Activated naive CD8-positive, alpha-beta T cell treated with anti-CD3 and anti-CD28 coated beads, Interleukin-2, amount 10 ng/mL, durations not matched to agents 7 days and 5 days (primary cell): Measurements from ENCODE around the gene MEIOSIN. TPM values are rescaled to one million over a fixed set of nuclear protein-coding genes. Genes with fewer than 3 reads are reported as not detected.
"Not testable (repeated sequence)": the region's sequence is repeated elsewhere in the genome, so short reads cannot be mapped to it uniquely, and the experiment has no call there.

ENCODE experiments used
- ATAC-seq: fragments of 150-1000 bp; cut with Tn5 transposase; one replicate; pipeline ENCODE4 v1.10.0; 2021; ENCODE audit warnings: low read depth, moderate library complexity
- POLR2A ChIA-PET: fragments of 350-600 bp; sonication (Branson Sonifier 250); formaldehyde crosslinking; loops from one replicate; lab custom pipeline; 2021; ENCODE audit warnings: antibody characterized with exemption; lab: Charles Lee
- DNase-seq: peaks from one replicate; pipeline ENCODE4 v3.0.0; 2021
- H3K27ac Mint-ChIP-seq: one replicate; pipeline ENCODE4 v1.8.0; 2022; ENCODE audit warnings: mild to moderate bottlenecking, mixed read lengths
- H3K27me3 Mint-ChIP-seq: one replicate; pipeline ENCODE4 v1.8.0; 2022; ENCODE audit warnings: mild to moderate bottlenecking, moderate library complexity, mixed read lengths
- H3K36me3 Mint-ChIP-seq: one replicate; pipeline ENCODE4 v1.8.0; 2021; ENCODE audit warnings: mild to moderate bottlenecking, mixed read lengths
- H3K4me1 Mint-ChIP-seq: one replicate; pipeline ENCODE4 v1.8.0; 2021; ENCODE audit warnings: mixed read lengths
- H3K4me3 Mint-ChIP-seq: one replicate; pipeline ENCODE4 v1.8.0; 2022; ENCODE audit warnings: mild to moderate bottlenecking, moderate library complexity, mixed read lengths
- H3K9me3 Mint-ChIP-seq: one replicate; pipeline ENCODE4 v1.8.0; 2021; ENCODE audit warnings: mixed read lengths
- total RNA-seq, 2 experiments: library from RNA; stranded (reverse); gene quantifications; one replicate each; pipeline ENCODE4 v1.2.3, GENCODE V29; 2021

Gene MEIOSIN
- total RNA-seq, result not detected

- Mint-ChIP-seq H3K36me3 (peaks cover 4% of the 10 kb centered on the region), H3K4me1 (peaks cover 14% of the 10 kb centered on the region), H3K27ac (no peak within 1 kb of the TSS), H3K4me3 (no peak within 1 kb of the TSS), H3K27me3 (peaks cover 9% of the 10 kb centered on the region), H3K9me3 (no peaks in the 10 kb centered on the region)
- ATAC-seq (no peak), DNase-seq (no peak)
- POLR2A ChIA-PET, result no interaction called here
Observed at GRCh38 chr19:45733160-45733810, at the start of gene MEIOSIN. Gene MEIOSIN (plus strand): TSS chr19:45733439. CDS start chr19:45735377, 1,938 bp downstream.

GRCh38 chr19:45685045-45685444 lies 48.2 kb upstream of the MEIOSIN start:
- not testable (repeated sequence) for H3K9me3 Mint-ChIP-seq, H3K27me3 Mint-ChIP-seq, ATAC-seq, H3K4me1 Mint-ChIP-seq, H3K27ac Mint-ChIP-seq, H3K4me3 Mint-ChIP-seq, DNase-seq
- H3K36me3 Mint-ChIP-seq, result peaks cover 13% of the 10 kb centered on the region
- POLR2A ChIA-PET, result interaction anchor here (0.6 to 2.0 kb wide), 4 partner anchors 43 to 858 kb away, joined by 3 to 6 read pairs (median 5); partner anchors contain the start of gene PPM1N

- POLR2A ChIA-PET, result no interaction called here
Observed at GRCh38 chr19:45687599-45687998, 45.6 kb upstream of the MEIOSIN start.

GRCh38 chr19:45691516-45692186 lies 41.6 kb upstream of the MEIOSIN start, which contains the start of gene SNRPD2:
Gene SNRPD2 (minus strand): TSS chr19:45691953. CDS start chr19:45691888, 65 bp downstream.
- Mint-ChIP-seq H3K9me3 (no peaks in the 10 kb centered on the region), H3K36me3 (peaks cover 14% of the 10 kb centered on the region), H3K27me3 (no peaks in the 10 kb centered on the region), H3K27ac (peak within 1 kb of the TSS; percentile 86), H3K4me3 (peak within 1 kb of the TSS; percentile 90), H3K4me1 (peaks cover 14% of the 10 kb centered on the region)
- peak; percentile 93 for DNase-seq
- ATAC-seq, result peak; percentile 45
- POLR2A ChIA-PET, result interaction anchor here (0.6 to 4.1 kb wide), 19 partner anchors 9 to 252 kb away, joined by 3 to 25 read pairs (median 3); partner anchors contain the start of genes FBXO46, GIPR and SIX5

More at GRCh38 chr19:45687599-45687998, 45.6 kb upstream of the MEIOSIN start:
- ATAC-seq (no peak), DNase-seq (no peak)
- Mint-ChIP-seq H3K4me1 (peaks cover 7% of the 10 kb centered on the region), H3K27me3 (no peaks in the 10 kb centered on the region), H3K9me3 (no peaks in the 10 kb centered on the region), H3K4me3 (no peak overlapping the region), H3K36me3 (peaks cover 15% of the 10 kb centered on the region), H3K27ac (no peak overlapping the region)

- H3K36me3 Mint-ChIP-seq, result peaks cover 9% of the 10 kb centered on the region
- no peaks in the 10 kb centered on the region for H3K27me3 Mint-ChIP-seq
- H3K4me1 Mint-ChIP-seq, result peaks cover 15% of the 10 kb centered on the region
- DNase-seq (peak; percentile 91), ATAC-seq (peak; percentile 94)
- POLR2A ChIA-PET, result interaction anchor here (0.6 to 4.1 kb wide), 20 partner anchors 9 to 253 kb away, joined by 3 to 25 read pairs (median 3); partner anchors contain the start of genes FBXO46, GIPR and SIX5
- peak within 1 kb of the TSS; percentile 86 for H3K27ac Mint-ChIP-seq
- no peaks in the 10 kb centered on the region for H3K9me3 Mint-ChIP-seq
- H3K4me3 Mint-ChIP-seq, result peak within 1 kb of the TSS; percentile 90
Observed at GRCh38 chr19:45692187-45693105, 40.8 kb upstream of the MEIOSIN start, which contains the start of gene QPCTL. Gene QPCTL (plus strand): TSS chr19:45692666. CDS start chr19:45692704, 38 bp downstream.

- ATAC-seq (no peak), DNase-seq (peak; percentile 83)
- peak overlapping the region; percentile 90 for H3K4me3 Mint-ChIP-seq
- POLR2A ChIA-PET, result interaction anchor here (0.7 to 4.1 kb wide), 8 partner anchors 11 to 177 kb away, joined by 3 to 25 read pairs (median 5); partner anchors contain the start of genes FBXO46 and SIX5
- no peaks in the 10 kb centered on the region for H3K9me3 Mint-ChIP-seq
- peak overlapping the region; percentile 86 for H3K27ac Mint-ChIP-seq
- H3K36me3 Mint-ChIP-seq, result peaks cover 9% of the 10 kb centered on the region
- no peaks in the 10 kb centered on the region for H3K27me3 Mint-ChIP-seq
- peaks cover 17% of the 10 kb centered on the region for H3K4me1 Mint-ChIP-seq
Observed at GRCh38 chr19:45693106-45693788, 40.0 kb upstream of the MEIOSIN start.

- ATAC-seq (no peak), DNase-seq (no peak)
- peaks cover 4% of the 10 kb centered on the region for H3K36me3 Mint-ChIP-seq
- H3K9me3 Mint-ChIP-seq, result no peaks in the 10 kb centered on the region
- no peak overlapping the region for H3K4me3 Mint-ChIP-seq
- peak overlapping the region; percentile 8 for H3K27ac Mint-ChIP-seq
- H3K4me1 Mint-ChIP-seq, result peaks cover 4% of the 10 kb centered on the region
- POLR2A ChIA-PET, result interaction anchor here (1.2 kb wide), 1 partner anchor 13 kb away, joined by 3 read pairs; no protein-coding TSS in a partner anchor
- H3K27me3 Mint-ChIP-seq, result no peaks in the 10 kb centered on the region
Observed at GRCh38 chr19:45701676-45702075, 31.6 kb upstream of the MEIOSIN start.

GRCh38 chr19:45705115-45705514 lies 28.1 kb upstream of the MEIOSIN start:
- peaks cover 7% of the 10 kb centered on the region for H3K36me3 Mint-ChIP-seq
- H3K27me3 Mint-ChIP-seq, result no peaks in the 10 kb centered on the region
- peaks cover 1% of the 10 kb centered on the region for H3K4me1 Mint-ChIP-seq
- DNase-seq, result no peak
- no peak overlapping the region for H3K27ac Mint-ChIP-seq
- H3K4me3 Mint-ChIP-seq, result no peak overlapping the region
- H3K9me3 Mint-ChIP-seq, result no peaks in the 10 kb centered on the region
- POLR2A ChIA-PET, result interaction anchor here (1.5 kb wide), 1 partner anchor 10 kb away, joined by 5 read pairs; no protein-coding TSS in a partner anchor
- ATAC-seq, result no peak

- Mint-ChIP-seq H3K4me1 (peaks cover 5% of the 10 kb centered on the region), H3K9me3 (no peaks in the 10 kb centered on the region), H3K36me3 (peaks cover 13% of the 10 kb centered on the region), H3K27ac (no peak overlapping the region), H3K4me3 (no peak overlapping the region), H3K27me3 (no peaks in the 10 kb centered on the region)
- POLR2A ChIA-PET, result interaction anchor here (1.5 kb wide), 1 partner anchor 9 kb away, joined by 5 read pairs; no protein-coding TSS in a partner anchor
- no peak for DNase-seq
- no peak for ATAC-seq
Observed at GRCh38 chr19:45705710-45706415, 27.4 kb upstream of the MEIOSIN start.

GRCh38 chr19:45710356-45711130 lies 22.7 kb upstream of the MEIOSIN start:
- H3K4me3 Mint-ChIP-seq, result no peak overlapping the region
- POLR2A ChIA-PET, result no interaction called here
- no peaks in the 10 kb centered on the region for H3K27me3 Mint-ChIP-seq
- H3K27ac Mint-ChIP-seq, result peak overlapping the region; percentile 19
- no peaks in the 10 kb centered on the region for H3K9me3 Mint-ChIP-seq
- no peak for DNase-seq
- H3K4me1 Mint-ChIP-seq, result peaks cover 8% of the 10 kb centered on the region
- ATAC-seq, result no peak
- H3K36me3 Mint-ChIP-seq, result peaks cover 11% of the 10 kb centered on the region
